Measurements from ENCODE around the gene SPRYD4. TPM values are rescaled to one million over a fixed set of nuclear protein-coding genes. Genes with fewer than 3 reads are reported as not detected.
"Not testable (repeated sequence)": the region's sequence is repeated elsewhere in the genome, so short reads cannot be mapped to it uniquely, and the experiment has no call there.

The SPRYD4 gene
- total RNA-seq, 4 donors from 2014 or later = 1.1 to 3.7 (median 2.3) TPM

- H3K9me3 ChIP-seq = no peaks in the 10 kb centered on the region
- no peaks in the 10 kb centered on the region for H3K36me3 ChIP-seq
- no peak for ATAC-seq
- no peak overlapping the region for H3K27ac ChIP-seq
- no peak overlapping the region for H3K4me3 ChIP-seq
- H3K4me1 ChIP-seq = peaks cover 0 to 20% (median 6%) of the 10 kb centered on the region in 3 donors
- TF ChIP-seq POLR2AphosphoS5 (IDR thresholded peaks at IDR 0.05) (no peak), CTCF (IDR thresholded peaks at IDR 0.05) (no peak), EP300 (IDR thresholded peaks at IDR 0.05) (no peak), POLR2A (IDR thresholded peaks at IDR 0.05) (no peak)
- peaks cover 6% of the 10 kb centered on the region for H3K27me3 ChIP-seq
Measured at GRCh38 chr12:56490360-56490759, 22.0 kb downstream of the SPRYD4 start.

GRCh38 chr12:56493409-56494105 is 25.2 kb downstream of the SPRYD4 start:
- 76% methylated on average over 4 of the region's 31 CpGs; no CpG with 5 or more reads in 1 of the 2 donors for WGBS, 2 donors (ENCODE audit: low coverage in 1 of 2)
- not testable (repeated sequence) for H3K4me1 ChIP-seq, H3K36me3 ChIP-seq, ATAC-seq, H3K27me3 ChIP-seq, H3K4me3 ChIP-seq, H3K9me3 ChIP-seq, H3K27ac ChIP-seq

- no CpG with 5 or more reads among the region's 15 CpGs for WGBS, 2 donors (ENCODE audit: low coverage in 1 of 2)
- not testable (repeated sequence) for H3K4me1 ChIP-seq, ATAC-seq, H3K27me3 ChIP-seq, H3K36me3 ChIP-seq, H3K4me3 ChIP-seq, H3K27ac ChIP-seq, H3K9me3 ChIP-seq
Measured at GRCh38 chr12:56494106-56494415, 25.7 kb downstream of the SPRYD4 start.

- no CpG with 5 or more reads among the region's 27 CpGs for WGBS, 2 donors (ENCODE audit: low coverage in 1 of 2)
Measured at GRCh38 chr12:56494481-56494880, 26.1 kb downstream of the SPRYD4 start.

GRCh38 chr12:56496704-56497103 is 28.3 kb downstream of the SPRYD4 start:
- WGBS, 2 donors (ENCODE audit: low coverage in 1 of 2) = 10% methylated on average over 2 of the region's 17 CpGs; no CpG with 5 or more reads in 1 of the 2 donors
- not testable (repeated sequence) for ATAC-seq, H3K9me3 ChIP-seq, H3K27me3 ChIP-seq, H3K27ac ChIP-seq, H3K4me1 ChIP-seq, H3K36me3 ChIP-seq
- peak overlapping the region in 1 of 2 donors; percentile 27 for H3K4me3 ChIP-seq
- peak in 3 of 4 experiments; percentile 18 to 46 (median 26) for TF ChIP-seq CTCF (IDR thresholded peaks at IDR 0.05)

More at GRCh38 chr12:56494481-56494880, 26.1 kb downstream of the SPRYD4 start:
- H3K4me1 ChIP-seq, H3K9me3 ChIP-seq, H3K27me3 ChIP-seq, H3K36me3 ChIP-seq, ATAC-seq, H3K4me3 ChIP-seq, H3K27ac ChIP-seq: not testable (repeated sequence)

- not testable (repeated sequence) for H3K27me3 ChIP-seq, H3K9me3 ChIP-seq, H3K27ac ChIP-seq, ATAC-seq, H3K36me3 ChIP-seq, H3K4me3 ChIP-seq, H3K4me1 ChIP-seq
- 80 to 83% methylated on average over 13 of the region's 14 CpGs for WGBS, 2 donors (ENCODE audit: low coverage in 1 of 2)
Measured at GRCh38 chr12:56498126-56498902, 29.9 kb downstream of the SPRYD4 start.

- H3K4me3 ChIP-seq, H3K27me3 ChIP-seq, H3K36me3 ChIP-seq, H3K4me1 ChIP-seq, H3K27ac ChIP-seq, H3K9me3 ChIP-seq, ATAC-seq: not testable (repeated sequence)
- 65 to 75% methylated on average over 3 to 8 of the region's 9 CpGs for WGBS, 2 donors (ENCODE audit: low coverage in 1 of 2)
Measured at GRCh38 chr12:56499452-56499851, 31.1 kb downstream of the SPRYD4 start.

- ATAC-seq, H3K36me3 ChIP-seq: not testable (repeated sequence)
- WGBS, 2 donors (ENCODE audit: low coverage in 1 of 2) = 80 to 85% methylated on average over 2 to 11 of the region's 13 CpGs
Measured at GRCh38 chr12:56499879-56500278, 31.5 kb downstream of the SPRYD4 start.

More at GRCh38 chr12:56499879-56500278, 31.5 kb downstream of the SPRYD4 start:
- not testable (repeated sequence) for H3K4me1 ChIP-seq, H3K9me3 ChIP-seq, H3K27ac ChIP-seq, H3K27me3 ChIP-seq, H3K4me3 ChIP-seq
